Measurements from ENCODE around the gene PTPRN. TPM values are rescaled to one million over a fixed set of nuclear protein-coding genes. Genes with fewer than 3 reads are reported as not detected.

The PTPRN gene
- total and polyA plus RNA-seq, 2 of the 4 experiments (the other 2 are of a cell fraction): 5.2 to 22.0 TPM

GRCh38 chr2:219304223-219304622 lies 5.0 kb downstream of the PTPRN start:
- no peaks in the 10 kb centered on the region for H3K79me1 ChIP-seq (ENCODE audit: low read depth in 1 of 2, low read length in 2 of 2)
- no peak overlapping the region for H2AK9ac ChIP-seq (replicated peaks; ENCODE audit: low read depth, low read length, poor library complexity)
- no peak overlapping the region for H3K4me2 ChIP-seq (ENCODE audit: low read depth, low read length)
- H2AFZ ChIP-seq (replicated peaks; ENCODE audit: low read length, poor library complexity): no peak overlapping the region
- no peak overlapping the region for H2BK5ac ChIP-seq (ENCODE audit: low read depth, low read length, poor library complexity, severe bottlenecking)
- no peak overlapping the region for H2BK15ac ChIP-seq (ENCODE audit: low read depth, low read length)
- peaks cover 7% of the 10 kb centered on the region for H4K20me1 ChIP-seq (ENCODE audit: insufficient read depth, low read length)
- no peak overlapping the region for H4K91ac ChIP-seq (ENCODE audit: insufficient read depth, low read depth, low read length)
- H3K18ac ChIP-seq (ENCODE audit: low read depth, low read length): no peak overlapping the region
- no peak for TF ChIP-seq FOS (IDR thresholded peaks at IDR 0.05; ENCODE audit: low read depth, low read length)
- TF ChIP-seq CEBPB (IDR thresholded peaks at IDR 0.05; ENCODE audit: low read depth, low read length): no peak
- no peak for TF ChIP-seq MXI1 (IDR thresholded peaks at IDR 0.05; ENCODE audit: borderline replicate concordance, low read depth, low read length)
- no peak for TF ChIP-seq ELK1 (IDR thresholded peaks at IDR 0.05; ENCODE audit: borderline replicate concordance, low read depth, low read length)
- TF ChIP-seq RAD21 (IDR thresholded peaks at IDR 0.05; ENCODE audit: low read length): no peak
- no peak for TF ChIP-seq POLR2A (IDR thresholded peaks at IDR 0.05; ENCODE audit: low read depth, low read length)
- no peak for TF ChIP-seq RCOR1 (IDR thresholded peaks at IDR 0.05; ENCODE audit: insufficient replicate concordance, low read length)
- no peak for TF ChIP-seq SMC3 (IDR thresholded peaks at IDR 0.05; ENCODE audit: low read depth, low read length)
- no peak for TF ChIP-seq USF2 (IDR thresholded peaks at IDR 0.05; ENCODE audit: low read depth, low read length)
- TF ChIP-seq MAZ (IDR thresholded peaks at IDR 0.05; ENCODE audit: borderline replicate concordance, low read depth, low read length): no peak
- TF ChIP-seq CHD1 (IDR thresholded peaks at IDR 0.05; ENCODE audit: low read depth, low read length): no peak
- no peak for TF ChIP-seq MAFK (IDR thresholded peaks at IDR 0.05; ENCODE audit: low read depth, low read length)
- no peak for TF ChIP-seq BHLHE40 (IDR thresholded peaks at IDR 0.05; ENCODE audit: low read depth, low read length)
- TF ChIP-seq CTCF (conservative IDR thresholded peaks at IDR 0.05; ENCODE audit: low read depth, low read length): no peak
- no peak for TF ChIP-seq RFX5 (IDR thresholded peaks at IDR 0.05; ENCODE audit: low read depth, low read length)
- TF ChIP-seq NFE2L2 (IDR thresholded peaks at IDR 0.05; ENCODE audit: low read depth, low read length): no peak
- H3K9me3 ChIP-seq (ENCODE audit: control insufficient read depth, insufficient read depth, low read length): no peaks in the 10 kb centered on the region
- H3K27me3 ChIP-seq (ENCODE audit: control insufficient read depth, insufficient read depth, low read length): no peaks in the 10 kb centered on the region
- H3K9me1 ChIP-seq (ENCODE audit: insufficient read depth, low read length): no peaks in the 10 kb centered on the region
- no peak overlapping the region for H3K4me3 ChIP-seq (ENCODE audit: insufficient read depth, low read depth, low read length)
- dilution Hi-C loops (cut with HindIII; ENCODE audit: low sequenced_read_pairs, unreplicated experiment): no loop called here
- H3K4me1 ChIP-seq (ENCODE audit: control insufficient read depth, insufficient read depth, low read length): peaks cover 3% of the 10 kb centered on the region; the same call in 1 of the 2 replicates
- intact Hi-C loops (cut with micrococcal nuclease): no loop called here
- POLR2A ChIA-PET (ENCODE audit: unreplicated experiment): no interaction called here
- 50% methylated on average over 1 of the region's 2 CpGs; no CpG with 5 or more reads in 1 of the 2 experiments for WGBS, 2 experiments (ENCODE audit: extremely low coverage in 2 of 2, insufficient read length in 1 of 2)
- in situ Hi-C loops (cut with MboI; ENCODE audit: low sequenced_read_pairs): no loop called here
- CTCF ChIA-PET: interaction anchor here (0.8 to 2.5 kb wide), 3 partner anchors 9 to 45 kb away, joined by 3 to 10 read pairs (median 3); no protein-coding TSS in a partner anchor
- ATAC-seq (ENCODE audit: low read depth) (no peak), DNase-seq (no peak)
- no peak overlapping the region for H3K4ac ChIP-seq (ENCODE audit: low read depth, low read length)
- no peak overlapping the region for H3K23ac ChIP-seq (ENCODE audit: low read depth, low read length)
- H3K56ac ChIP-seq (ENCODE audit: extremely low read depth, insufficient read depth, low read length): no peak overlapping the region
- no peak overlapping the region for H4K5ac ChIP-seq (ENCODE audit: low read depth, low read length)
- peaks cover 4% of the 10 kb centered on the region for H3K36me3 ChIP-seq (ENCODE audit: control insufficient read depth, insufficient read depth, low read length)
- no peak overlapping the region for H4K8ac ChIP-seq (ENCODE audit: low read depth in 2 of 2, low read length in 2 of 2)
- H3K9ac ChIP-seq (ENCODE audit: low read depth, low read length): no peak overlapping the region
- no TSS peak for BruUV-seq (replicated peaks)
- H3K27ac ChIP-seq (ENCODE audit: insufficient read depth, low read length): no peak overlapping the region
- H2BK120ac ChIP-seq (ENCODE audit: low read depth, low read length): no peak overlapping the region
- no peak overlapping the region for H2BK20ac ChIP-seq (ENCODE audit: low read depth, low read length)
- H3K14ac ChIP-seq (replicated peaks; ENCODE audit: low read depth, low read length): no peak overlapping the region
- H2AK5ac ChIP-seq (ENCODE audit: low read depth, low read length): no peak overlapping the region
